ENCODE measurements around the gene MAVS.

Gene MAVS

DNA sequence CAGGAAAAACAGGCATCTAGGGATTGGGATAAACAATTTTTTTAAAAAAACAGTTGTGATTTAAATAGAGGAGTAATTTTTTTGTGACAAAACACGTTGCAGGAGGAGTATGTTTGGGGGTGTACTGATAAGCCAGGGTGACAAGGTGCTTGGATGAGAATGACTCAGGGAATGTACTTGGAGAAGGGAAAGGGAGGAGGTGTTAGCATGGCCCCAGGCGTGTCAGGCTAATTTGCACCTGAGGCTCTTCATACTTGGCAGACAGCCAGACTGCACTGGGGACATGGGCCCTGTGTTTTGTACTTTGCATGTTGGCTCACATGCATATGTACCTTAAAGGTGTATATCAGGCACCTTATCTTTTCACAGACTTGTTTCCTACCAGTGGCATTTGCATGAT is 65.3 kb downstream of the MAVS start:
- DNase-seq (ENCODE audit: low read depth): no peak

GRCh38 chr20:3914446-3914845 is 67.8 kb downstream of the MAVS start:
- no peak for DNase-seq (ENCODE audit: low read depth)

DNA sequence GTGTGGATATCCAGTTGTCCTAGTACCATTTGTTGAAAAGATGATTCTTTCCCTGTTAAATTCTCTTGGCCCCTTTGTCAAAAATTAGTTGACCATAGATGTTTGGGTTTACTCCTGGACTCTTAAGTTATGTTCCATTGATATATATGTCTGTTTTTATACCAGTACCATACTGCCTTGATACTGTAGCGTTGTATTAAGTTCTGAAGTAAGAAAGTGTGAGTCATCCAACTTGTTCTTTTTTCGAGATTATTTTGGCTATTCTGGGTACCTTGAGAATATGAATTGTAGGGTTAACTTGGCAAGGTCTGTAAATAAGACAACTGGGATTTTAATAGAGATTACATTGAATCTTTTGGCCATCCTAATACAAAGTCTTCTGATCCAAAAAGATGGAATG is 69.1 kb downstream of the MAVS start:
- no peak for DNase-seq (ENCODE audit: low read depth)

DNA sequence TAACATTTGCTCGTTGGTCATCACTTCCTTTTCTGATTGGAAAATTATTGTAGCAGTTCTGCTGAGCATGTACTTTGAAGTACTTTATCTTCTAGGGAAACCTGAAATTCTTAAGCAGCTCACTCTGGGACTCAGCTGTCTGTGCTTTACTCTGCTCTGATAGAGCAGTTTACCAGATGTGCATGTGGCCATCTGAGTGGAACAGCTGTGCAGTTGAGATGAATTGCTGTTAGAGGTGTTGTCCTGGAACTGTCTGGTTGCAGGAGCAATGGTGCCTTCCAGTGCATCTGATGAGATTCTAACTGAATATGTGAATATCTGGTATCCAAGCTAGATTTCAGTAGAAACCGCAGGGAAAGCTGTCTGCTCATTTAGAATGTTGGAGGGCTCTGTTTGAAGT is 69.7 kb downstream of the MAVS start:
- no peak for DNase-seq (ENCODE audit: low read depth)

- no peak for DNase-seq (ENCODE audit: low read depth)
These were observed 72.7 kb downstream of the MAVS start for GRCh38 chr20:3919352-3919751.

DNA sequence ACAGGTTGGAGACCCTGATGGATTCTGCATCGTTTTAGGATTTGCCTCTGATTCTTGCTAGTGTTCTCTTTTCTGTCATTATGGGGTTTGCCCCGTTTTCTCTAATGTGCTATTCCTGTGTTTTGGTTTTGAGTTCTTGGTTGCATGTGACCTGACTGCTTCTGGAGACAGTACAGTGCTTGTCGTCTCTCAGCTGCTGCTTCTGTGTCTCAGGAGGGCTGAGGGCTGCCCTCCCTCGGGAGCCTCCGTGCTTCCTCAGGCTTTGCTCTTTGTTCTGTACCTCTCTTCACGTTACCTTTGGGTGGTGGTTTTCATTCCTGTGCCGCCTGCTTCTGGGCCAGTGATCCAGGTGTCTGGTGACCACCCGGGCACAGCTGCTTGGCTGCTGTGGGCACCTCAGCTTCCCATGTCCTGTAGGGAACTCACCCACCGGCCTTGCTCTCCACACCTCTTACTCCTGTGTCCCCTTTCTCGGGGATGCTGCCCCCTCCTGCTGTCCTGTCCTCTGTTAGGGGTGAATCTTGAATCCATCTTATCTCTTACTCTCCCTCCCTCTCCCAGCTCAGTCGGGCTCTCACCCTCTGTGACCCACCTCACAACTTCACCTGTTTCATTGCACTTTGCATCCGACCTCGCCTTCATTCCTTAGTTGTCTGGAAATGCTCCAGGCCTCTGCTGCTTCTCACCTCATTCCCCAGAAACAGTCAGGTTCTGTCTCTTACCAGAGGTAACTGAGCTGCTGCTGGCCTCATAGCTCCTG is 75.8 kb downstream of the MAVS start:
- no peak for DNase-seq (ENCODE audit: low read depth)

DNA sequence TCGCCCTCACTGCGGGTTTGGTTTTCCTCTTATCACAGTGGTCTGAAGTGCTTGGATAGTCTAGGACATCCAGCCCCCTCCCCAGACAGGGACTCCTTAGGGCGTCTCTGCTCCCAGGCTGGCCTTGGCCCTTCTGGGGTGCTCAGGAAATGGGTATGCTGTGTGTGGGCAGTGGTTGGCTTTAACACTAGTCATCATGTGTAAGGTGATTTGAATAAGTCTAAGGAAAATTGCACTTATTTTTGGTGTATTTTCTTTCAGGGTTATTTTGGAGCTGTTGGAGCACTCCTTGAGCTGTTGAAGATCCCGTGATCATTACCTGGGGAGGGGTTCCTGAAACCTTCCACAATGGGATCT is 76.3 kb downstream of the MAVS start:
- no peak for DNase-seq (ENCODE audit: low read depth)

DNA sequence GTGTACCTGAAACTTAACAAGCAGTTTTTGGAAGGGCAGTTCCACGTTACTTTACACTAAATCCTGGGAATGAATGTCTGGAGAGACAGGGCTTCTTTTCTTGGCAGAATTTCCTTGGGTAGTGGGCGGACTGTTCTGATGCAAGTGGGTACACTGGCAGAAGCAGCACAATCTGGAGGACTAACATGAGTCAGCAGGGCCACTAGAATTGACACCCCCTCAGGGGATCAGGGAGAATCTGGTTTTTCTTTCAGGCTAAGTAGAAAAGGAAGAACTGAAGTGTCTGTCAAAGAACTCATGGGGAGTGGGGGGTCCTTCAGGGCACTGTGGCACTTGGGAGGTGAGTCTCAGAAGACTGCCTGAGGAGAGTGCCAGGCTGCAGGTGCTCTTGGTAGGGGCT is 77.2 kb downstream of the MAVS start:
- no peak for DNase-seq (ENCODE audit: low read depth)

- no peak for DNase-seq (ENCODE audit: low read depth)
These were observed 77.9 kb downstream of the MAVS start for GRCh38 chr20:3924304-3925112.

DNA sequence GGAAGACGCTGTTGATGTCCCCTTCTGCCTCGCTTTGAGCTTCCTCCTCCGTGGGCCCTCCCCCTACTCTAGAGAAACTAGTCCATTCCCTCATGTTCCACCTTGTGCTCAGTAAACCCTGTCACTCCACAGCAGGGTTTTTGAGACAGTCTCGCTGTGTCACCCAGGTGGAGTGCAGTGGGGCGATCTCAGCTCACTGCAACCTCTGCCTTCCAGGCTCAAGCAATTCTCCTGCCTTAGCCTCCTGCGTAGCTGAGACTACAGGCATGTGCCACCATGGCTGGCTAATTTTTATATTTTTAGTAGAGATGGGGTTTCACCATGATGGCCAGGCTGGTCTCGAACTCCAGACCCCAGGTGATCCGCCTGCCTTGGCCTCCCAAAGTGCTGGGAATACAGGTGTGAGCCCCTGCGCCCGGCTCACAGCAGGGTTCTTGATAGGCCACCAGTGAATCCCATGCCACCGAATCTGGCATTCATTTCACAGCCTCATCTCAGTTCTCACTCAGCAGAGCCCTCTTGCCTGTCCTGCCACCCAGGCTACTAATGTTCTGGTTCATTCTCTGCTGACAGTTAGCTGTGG is 78.6 kb downstream of the MAVS start:
- no peak for DNase-seq (ENCODE audit: low read depth)

All from stimulated activated CD8-positive, alpha-beta memory T cell treated with anti-CD3 and anti-CD28 coated beads, Interleukin-15, amount 100 ng/mL, for 24 hours (primary cell).